SU-DHL-6 (cell line): Measurements from ENCODE around the gene APC2.

Experiments used
- H2AFZ ChIP-seq: fragments of 200-600 bp; sonication (generic); 2 replicates; pipeline ENCODE4 v1.6.1; 2014; ENCODE audit warnings: low read depth, mild to moderate bottlenecking, moderate library complexity, mixed read lengths, antibody characterized with exemption, low read length; ENCODE audit not compliant: severe bottlenecking
- H3F3A ChIP-seq: fragments of 200-600 bp; shearing (Covaris generic); 2 replicates; pipeline ENCODE4 v1.6.0; 2016; ENCODE audit warnings: antibody characterized with exemption, mild to moderate bottlenecking; ENCODE audit not compliant: insufficient read depth
- H3K27ac ChIP-seq: fragments of 200-600 bp; sonication (generic); 2 replicates; pipeline ENCODE4 v1.5.1; 2016; ENCODE audit warnings: low read depth, mild to moderate bottlenecking, low read length, moderate library complexity, mixed read lengths
- H3K27me3 ChIP-seq: fragments of 200-600 bp; sonication (generic), shearing (Covaris generic); 2 replicates; pipeline ENCODE4 v1.6.0; 2014; ENCODE audit warnings: mild to moderate bottlenecking, low read length
- H3K36me3 ChIP-seq: fragments of 200-600 bp; sonication (generic); 2 replicates; pipeline ENCODE4 v1.6.1; 2014; ENCODE audit warnings: mild to moderate bottlenecking, low read length, mixed read lengths
- H3K4me2 ChIP-seq: fragments of 300-600, 200-600 bp; shearing (Covaris generic), sonication (generic); 2 replicates; pipeline ENCODE4 v1.6.0; 2014; ENCODE audit warnings: low read length, low read depth, mild to moderate bottlenecking; ENCODE audit not compliant: poor library complexity, severe bottlenecking
- H3K4me3 ChIP-seq: fragments of 200-600 bp; sonication (generic); 2 replicates; pipeline ENCODE4 v1.5.1; 2014; ENCODE audit warnings: antibody characterized with exemption, low read length, mild to moderate bottlenecking, mixed read lengths; ENCODE audit not compliant: insufficient read depth, poor library complexity, severe bottlenecking
- H3K79me2 ChIP-seq: fragments of 200-600 bp; sonication (generic); 2 replicates; pipeline ENCODE4 v1.6.1; 2014; ENCODE audit warnings: mild to moderate bottlenecking, low read length, moderate library complexity; ENCODE audit not compliant: insufficient read depth
- H3K9ac ChIP-seq: fragments of 200-600 bp; sonication (generic); 2 replicates; pipeline ENCODE4 v1.7.0; 2014; ENCODE audit warnings: mild to moderate bottlenecking, low read length
- H3K9me2 ChIP-seq: fragments of 200-600 bp; sonication (generic); replicated peaks from 2 replicates; pipeline ENCODE4 v1.6.1; 2014; ENCODE audit warnings: low read length; ENCODE audit not compliant: insufficient read depth
- H3K9me3 ChIP-seq: fragments of 200-600 bp; sonication (generic); 2 replicates; pipeline ENCODE4 v1.6.1; 2014; ENCODE audit warnings: low read length, mixed read lengths; ENCODE audit not compliant: insufficient read depth
- H4K20me1 ChIP-seq: fragments of 200-600 bp; sonication (generic); 2 replicates; pipeline ENCODE4 v1.6.1; 2014; ENCODE audit warnings: low read depth, mild to moderate bottlenecking, antibody characterized with exemption, low read length, moderate library complexity, mixed read lengths
- EZH2phosphoT487 ChIP-seq: fragments of 200-600 bp; sonication (generic), shearing (Covaris generic); conservative IDR thresholded peaks from 2 replicates; pipeline ENCODE4 v1.6.1; 2018; ENCODE audit warnings: mild to moderate bottlenecking, antibody characterized with exemption, low read length, moderate library complexity, mixed read lengths
- TF ChIP-seq, protein P1 (sequence below): fragments of 200-600 bp; sonication (generic); IDR thresholded peaks from one replicate; pipeline ENCODE4 v1.5.1; 2017; ENCODE audit warnings: antibody characterized with exemption, mild to moderate bottlenecking, low read length, moderate library complexity; ENCODE audit not compliant: insufficient read depth, poor library complexity, severe bottlenecking

The APC2 gene

DNA sequence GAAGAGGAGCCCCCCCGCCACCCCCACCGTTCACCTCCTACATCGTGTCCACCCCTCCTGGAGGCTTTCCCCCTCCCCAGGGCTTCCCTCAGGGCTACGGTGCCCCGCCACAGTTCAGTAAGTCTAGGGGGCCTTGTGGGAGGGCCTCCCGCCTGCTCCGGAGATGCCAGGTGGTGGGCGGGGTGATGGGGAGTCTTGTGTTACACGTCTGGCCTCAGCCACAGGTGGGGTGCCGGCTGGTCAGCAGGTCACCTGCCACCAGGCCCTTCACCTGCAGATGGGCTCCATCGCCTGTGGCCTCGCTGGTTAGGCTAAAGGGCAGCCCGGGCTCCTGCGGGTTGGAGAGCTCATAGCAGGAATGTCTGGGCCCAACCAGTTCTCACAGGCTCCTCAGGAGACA lies 19.7 kb upstream of the APC2 start:
- H3K79me2 ChIP-seq, result peaks cover 13% of the 10 kb centered on the region
- no peaks in the 10 kb centered on the region for H3K9me3 ChIP-seq
- TF ChIP-seq EZH2phosphoT487, result no peak
- TF ChIP-seq, protein P1, sequence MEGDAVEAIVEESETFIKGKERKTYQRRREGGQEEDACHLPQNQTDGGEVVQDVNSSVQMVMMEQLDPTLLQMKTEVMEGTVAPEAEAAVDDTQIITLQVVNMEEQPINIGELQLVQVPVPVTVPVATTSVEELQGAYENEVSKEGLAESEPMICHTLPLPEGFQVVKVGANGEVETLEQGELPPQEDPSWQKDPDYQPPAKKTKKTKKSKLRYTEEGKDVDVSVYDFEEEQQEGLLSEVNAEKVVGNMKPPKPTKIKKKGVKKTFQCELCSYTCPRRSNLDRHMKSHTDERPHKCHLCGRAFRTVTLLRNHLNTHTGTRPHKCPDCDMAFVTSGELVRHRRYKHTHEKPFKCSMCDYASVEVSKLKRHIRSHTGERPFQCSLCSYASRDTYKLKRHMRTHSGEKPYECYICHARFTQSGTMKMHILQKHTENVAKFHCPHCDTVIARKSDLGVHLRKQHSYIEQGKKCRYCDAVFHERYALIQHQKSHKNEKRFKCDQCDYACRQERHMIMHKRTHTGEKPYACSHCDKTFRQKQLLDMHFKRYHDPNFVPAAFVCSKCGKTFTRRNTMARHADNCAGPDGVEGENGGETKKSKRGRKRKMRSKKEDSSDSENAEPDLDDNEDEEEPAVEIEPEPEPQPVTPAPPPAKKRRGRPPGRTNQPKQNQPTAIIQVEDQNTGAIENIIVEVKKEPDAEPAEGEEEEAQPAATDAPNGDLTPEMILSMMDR, result no peak
- H3K9ac ChIP-seq, result no peak overlapping the region
- peaks cover 11% of the 10 kb centered on the region; the same call in 1 of the 2 replicates for H3K36me3 ChIP-seq
- no peaks in the 10 kb centered on the region for H4K20me1 ChIP-seq
- no peaks in the 10 kb centered on the region for H3K27me3 ChIP-seq
- H3K4me2 ChIP-seq, result no peak overlapping the region
- H3F3A ChIP-seq, result peaks cover 4% of the 10 kb centered on the region
- H3K9me2 ChIP-seq, result no peaks in the 10 kb centered on the region
- H3K27ac ChIP-seq, result no peak overlapping the region
- no peak overlapping the region for H2AFZ ChIP-seq
- H3K4me3 ChIP-seq, result no peak overlapping the region

DNA sequence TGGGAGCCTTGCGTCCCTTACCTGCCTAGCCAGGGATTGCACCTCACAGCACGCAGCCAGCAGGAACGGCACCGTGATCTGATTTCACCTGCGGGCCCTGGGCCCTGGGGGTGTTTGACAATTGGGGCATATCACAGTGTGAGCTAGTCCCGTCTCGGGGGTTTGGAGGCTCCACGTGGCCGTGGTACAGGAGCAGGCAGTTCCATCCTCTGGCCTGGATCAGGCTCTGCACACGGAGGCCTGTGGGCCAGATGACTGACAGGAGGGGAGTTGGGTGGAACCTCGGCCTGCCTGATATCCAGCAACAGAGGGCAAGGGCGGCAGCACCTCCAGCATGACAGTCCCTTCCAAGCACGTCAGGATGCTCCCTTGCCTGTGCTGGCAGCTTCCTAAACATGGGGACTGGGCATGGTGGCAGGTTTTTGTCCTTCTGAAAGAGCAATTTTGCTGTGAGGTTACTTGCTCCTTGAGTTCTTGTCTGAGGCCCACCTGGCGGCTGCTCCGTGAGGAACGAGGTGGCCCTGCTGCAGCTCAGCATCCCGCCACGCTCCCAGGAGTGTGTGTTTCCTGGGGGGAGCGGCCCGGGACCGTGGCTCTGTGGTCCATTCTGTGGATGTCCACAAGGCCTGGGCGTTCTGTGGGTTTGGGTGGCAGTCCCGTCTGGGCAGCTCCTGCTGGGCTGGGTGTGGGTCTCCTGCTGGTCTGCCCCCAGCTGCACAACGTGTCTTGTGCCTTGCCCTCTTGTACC lies 18.0 kb upstream of the APC2 start:
- Histone ChIP-seq H3K79me2 (peaks cover 9% of the 10 kb centered on the region), H3K9me2 (no peaks in the 10 kb centered on the region), H2AFZ (no peak overlapping the region), H3K36me3 (peaks cover 11% of the 10 kb centered on the region; the same call in 1 of the 2 replicates), H3K27ac (no peak overlapping the region), H3K27me3 (no peaks in the 10 kb centered on the region), H3K4me3 (no peak overlapping the region), H3K9ac (no peak overlapping the region), H3K9me3 (no peaks in the 10 kb centered on the region), H3F3A (peaks cover 14% of the 10 kb centered on the region), H4K20me1 (no peaks in the 10 kb centered on the region), H3K4me2 (no peak overlapping the region)
- TF ChIP-seq, protein P1, result no peak
- no peak for TF ChIP-seq EZH2phosphoT487

DNA sequence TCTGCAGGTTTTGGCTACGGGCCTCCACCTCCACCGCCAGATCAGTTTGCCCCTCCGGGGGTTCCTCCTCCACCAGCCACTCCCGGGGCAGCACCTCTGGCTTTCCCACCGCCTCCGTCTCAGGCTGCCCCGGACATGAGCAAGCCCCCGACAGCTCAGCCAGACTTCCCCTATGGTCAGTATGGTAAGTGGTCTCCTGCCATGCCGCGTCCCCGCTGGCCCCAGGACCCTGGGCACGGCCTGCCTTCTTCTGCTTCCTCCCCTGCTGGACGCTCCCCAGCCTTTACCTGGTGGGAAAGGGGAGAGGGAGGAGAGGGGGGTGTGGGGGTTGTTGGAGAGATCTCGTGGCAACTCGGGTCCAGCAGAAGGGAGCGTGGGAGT lies 17.4 kb upstream of the APC2 start:
- Histone ChIP-seq H3K27me3 (no peaks in the 10 kb centered on the region), H3K27ac (no peak overlapping the region), H3F3A (peaks cover 18% of the 10 kb centered on the region), H3K9ac (no peak overlapping the region), H3K4me3 (no peak overlapping the region), H3K79me2 (peaks cover 6% of the 10 kb centered on the region; the same call in 1 of the 2 replicates), H3K4me2 (no peak overlapping the region), H3K9me2 (no peaks in the 10 kb centered on the region), H2AFZ (no peak overlapping the region), H4K20me1 (no peaks in the 10 kb centered on the region), H3K36me3 (peaks cover 11% of the 10 kb centered on the region; the same call in 1 of the 2 replicates), H3K9me3 (no peaks in the 10 kb centered on the region)
- TF ChIP-seq, protein P1, result no peak
- TF ChIP-seq EZH2phosphoT487, result no peak
